Hindlimb muscle (tissue), 1 donor: Measurements from ENCODE around the gene S100A16. TPM values are rescaled to one million over a fixed set of nuclear protein-coding genes. Genes with fewer than 3 reads are reported as not detected.
"Not testable (repeated sequence)": the region's sequence is repeated elsewhere in the genome, so short reads cannot be mapped to it uniquely, and the experiment has no call there.

ENCODE experiments used
- DNase-seq: peaks from one replicate; pipeline ENCODE4 v3.0.0-alpha.2; 2013
- polyA plus RNA-seq: library from polyadenylated mRNA; unstranded; fragments of 120-200 nt; gene quantifications from one replicate; pipeline ENCODE4 v1.2.1, GENCODE V29; 2013; ENCODE audit not compliant: insufficient read length

Gene S100A16
- 54.7 TPM for polyA plus RNA-seq

- DNase-seq, result peak; percentile 67
Measured at GRCh38 chr1:153612755-153613331, at the start of gene S100A16. S100A16 (minus strand) TSS chr1:153613137; CDS start chr1:153608151, 4,986 bp downstream.

- no peak for DNase-seq
Measured at GRCh38 chr1:153662269-153662668, 49.3 kb upstream of the S100A16 start.

- DNase-seq, result no peak
Measured at GRCh38 chr1:153661111-153661708, 48.3 kb upstream of the S100A16 start.

- DNase-seq, result no peak
Measured at GRCh38 chr1:153659656-153660055, 46.7 kb upstream of the S100A16 start.

GRCh38 chr1:153659175-153659534 is 46.2 kb upstream of the S100A16 start:
- DNase-seq, result no peak

GRCh38 chr1:153658400-153659174 is 45.6 kb upstream of the S100A16 start, which contains the start of gene SNAPIN:
SNAPIN (plus strand) TSS chr1:153658703; CDS start chr1:153658744, 41 bp downstream.
- peak; percentile 95 for DNase-seq

- DNase-seq, result no peak
Measured at GRCh38 chr1:153655333-153655732, 42.4 kb upstream of the S100A16 start.

GRCh38 chr1:153652805-153653500 is 40.0 kb upstream of the S100A16 start:
- DNase-seq, result no peak

- no peak for DNase-seq
Measured at GRCh38 chr1:153651771-153652170, 38.8 kb upstream of the S100A16 start.

GRCh38 chr1:153649863-153650235 is 36.9 kb upstream of the S100A16 start:
- peak; percentile 53 for DNase-seq

- DNase-seq, result no peak
Measured at GRCh38 chr1:153649137-153649862, 36.4 kb upstream of the S100A16 start.

GRCh38 chr1:153648000-153648643 is 35.2 kb upstream of the S100A16 start:
- DNase-seq, result no peak

GRCh38 chr1:153647346-153647714 is 34.4 kb upstream of the S100A16 start:
- no peak for DNase-seq

GRCh38 chr1:153646672-153647345 is 33.9 kb upstream of the S100A16 start:
- DNase-seq, result no peak

- no peak for DNase-seq
Measured at GRCh38 chr1:153643816-153644215, 30.9 kb upstream of the S100A16 start.

- DNase-seq, result no peak
Measured at GRCh38 chr1:153643100-153643499, 30.2 kb upstream of the S100A16 start.

- DNase-seq, result no peak
Measured at GRCh38 chr1:153642161-153642560, 29.2 kb upstream of the S100A16 start.

GRCh38 chr1:153640861-153641260 is 27.9 kb upstream of the S100A16 start:
- DNase-seq, result no peak

- not testable (repeated sequence) for DNase-seq
Measured at GRCh38 chr1:153640213-153640612, 27.3 kb upstream of the S100A16 start.

- no peak for DNase-seq
Measured at GRCh38 chr1:153639280-153639679, 26.3 kb upstream of the S100A16 start.

- no peak for DNase-seq
Measured at GRCh38 chr1:153638261-153638660, 25.3 kb upstream of the S100A16 start.
